MCF 10A (cell line): Measurements from ENCODE around the gene BANF1. TPM values are rescaled to one million over a fixed set of nuclear protein-coding genes. Genes with fewer than 3 reads are reported as not detected.

Source experiments
- BruUV-seq: library from RNA; stranded (reverse); fragments of 400-500 nt; replicated peaks from 2 replicates; lab custom pipeline; 2021; lab: Mats Ljungman, UMichigan
- CTCF ChIA-PET: fragments of 300-600 bp; sonication (Branson Sonifier 250); formaldehyde crosslinking; extraction: SDS; loops from one replicate; lab custom pipeline; 2021; ENCODE audit warnings: antibody characterized with exemption, inconsistent platforms; lab: Yijun Ruan, JAX
- POLR2A ChIA-PET: fragments of 300-600, 350-650 bp; sonication (Branson Sonifier 250); formaldehyde crosslinking; extraction: SDS; loops from one replicate; lab custom pipeline; 2020; ENCODE audit warnings: antibody characterized with exemption, inconsistent platforms; lab: Yijun Ruan, JAX
- DNase-seq: peaks from one replicate; pipeline ENCODE4 v3.0.0-alpha.2; 2018; ENCODE audit not compliant: unreplicated experiment
- H3K27ac Mint-ChIP-seq: one replicate; pipeline ENCODE4 v1.8.0; 2022; ENCODE audit warnings: mild to moderate bottlenecking, low read depth, mixed read lengths; ENCODE audit not compliant: unreplicated experiment
- H3K27me3 Mint-ChIP-seq: one replicate; pipeline ENCODE4 v1.8.0; 2022; ENCODE audit warnings: mixed read lengths; ENCODE audit not compliant: insufficient read depth, unreplicated experiment
- H3K36me3 Mint-ChIP-seq: one replicate; pipeline ENCODE4 v1.8.0; 2022; ENCODE audit warnings: mild to moderate bottlenecking, moderate library complexity, mixed read lengths; ENCODE audit not compliant: insufficient read depth, unreplicated experiment
- H3K4me1 Mint-ChIP-seq: one replicate; pipeline ENCODE4 v1.8.0; 2022; ENCODE audit warnings: mixed read lengths; ENCODE audit not compliant: insufficient read depth, unreplicated experiment
- H3K4me3 Mint-ChIP-seq: one replicate; pipeline ENCODE4 v1.8.0; 2022; ENCODE audit warnings: mild to moderate bottlenecking, moderate library complexity, mixed read lengths; ENCODE audit not compliant: unreplicated experiment
- H3K9me3 Mint-ChIP-seq: one replicate; pipeline ENCODE4 v1.8.0; 2022; ENCODE audit warnings: mixed read lengths; ENCODE audit not compliant: unreplicated experiment
- CTCF ChIP-seq: fragments of 200-600 bp; IDR thresholded peaks from one replicate; pipeline ENCODE4 v1.8.0; 2022; ENCODE audit warnings: antibody characterized with exemption, mild to moderate bottlenecking; ENCODE audit not compliant: unreplicated experiment
- intact Hi-C: fragments of 100-400 bp; cut with micrococcal nuclease; formaldehyde crosslinking; loops from 2 replicates; pipeline ENCODE4 v1.14.1; 2022
- total RNA-seq: library from RNA; stranded (reverse); gene quantifications from 2 replicates; pipeline ENCODE4 v1.2.3, GENCODE V29; 2022

The BANF1 gene
- total RNA-seq, 1 experiment from 2014 or later: 198 TPM

- Mint-ChIP-seq H3K4me3 (no peak overlapping the region), H3K9me3 (no peaks in the 10 kb centered on the region)
- no peak for TF ChIP-seq CTCF
These were observed 40.9 kb downstream of the BANF1 start for GRCh38 chr11:66042996-66043906.

GRCh38 chr11:66044757-66045156 is 42.5 kb downstream of the BANF1 start:
- ChIA-PET CTCF (interaction anchor here (0.6 to 3.0 kb wide), 27 partner anchors 9 to 1033 kb away, joined by 3 to 32 read pairs (median 4); partner anchors contain the start of genes BANF1, CATSPER1, CST6 and EIF1AD), POLR2A (interaction anchor here (0.6 to 1.5 kb wide), 5 partner anchors 42 to 184 kb away, joined by 3 to 6 read pairs (median 6); partner anchors contain the start of genes BANF1, EIF1AD, FOSL1 and MUS81)
- no peak for TF ChIP-seq CTCF
- H3K36me3 Mint-ChIP-seq: no peaks in the 10 kb centered on the region
- intact Hi-C loops: no loop called here
- H3K4me3 Mint-ChIP-seq: no peak overlapping the region
- BruUV-seq: no TSS peak
- no peaks in the 10 kb centered on the region for H3K9me3 Mint-ChIP-seq
- H3K27ac Mint-ChIP-seq: no peak overlapping the region
- no peak for DNase-seq
- no peaks in the 10 kb centered on the region for H3K27me3 Mint-ChIP-seq
- no peaks in the 10 kb centered on the region for H3K4me1 Mint-ChIP-seq

More at GRCh38 chr11:66042996-66043906, 40.9 kb downstream of the BANF1 start:
- ChIA-PET POLR2A (no interaction called here), CTCF (interaction anchor here (1.2 to 3.0 kb wide), 5 partner anchors 7 to 32 kb away, joined by 3 to 32 read pairs (median 5); partner anchors contain the start of genes CATSPER1 and CST6)
- Mint-ChIP-seq H3K27me3 (no peaks in the 10 kb centered on the region), H3K27ac (no peak overlapping the region), H3K4me1 (no peaks in the 10 kb centered on the region), H3K36me3 (no peaks in the 10 kb centered on the region)
- intact Hi-C loops: no loop called here
- BruUV-seq: no TSS peak
- no peak for DNase-seq

- BruUV-seq: no TSS peak
- H3K4me3 Mint-ChIP-seq: no peak overlapping the region
- intact Hi-C loops: no loop called here
- H3K27me3 Mint-ChIP-seq: no peaks in the 10 kb centered on the region
- H3K9me3 Mint-ChIP-seq: no peaks in the 10 kb centered on the region
- no peaks in the 10 kb centered on the region for H3K36me3 Mint-ChIP-seq
- no peak overlapping the region for H3K27ac Mint-ChIP-seq
- peak; percentile 78 for DNase-seq
- ChIA-PET CTCF (interaction anchor here (0.5 to 3.0 kb wide), 31 partner anchors 9 to 1724 kb away, joined by 3 to 32 read pairs (median 4); partner anchors contain the start of genes BANF1, CATSPER1, CST6 and EIF1AD), POLR2A (interaction anchor here (0.8 to 1.5 kb wide), 4 partner anchors 43 to 280 kb away, joined by 3 to 6 read pairs (median 6); partner anchors contain the start of genes BANF1, EIF1AD and MUS81)
- H3K4me1 Mint-ChIP-seq: no peaks in the 10 kb centered on the region
- peak; percentile 86 for TF ChIP-seq CTCF
These were observed 42.9 kb downstream of the BANF1 start for GRCh38 chr11:66045177-66045639.

- H3K4me3 Mint-ChIP-seq: no peak overlapping the region
- ChIA-PET POLR2A (no interaction called here), CTCF (interaction anchor here (0.6 to 1.5 kb wide), 5 partner anchors 11 to 735 kb away, joined by 3 to 5 read pairs (median 3); partner anchors contain the start of gene BANF1)
- intact Hi-C loops: no loop called here
- H3K4me1 Mint-ChIP-seq: peaks cover 5% of the 10 kb centered on the region
- TF ChIP-seq CTCF: no peak
- no peaks in the 10 kb centered on the region for H3K9me3 Mint-ChIP-seq
- H3K27me3 Mint-ChIP-seq: no peaks in the 10 kb centered on the region
- DNase-seq: no peak
- BruUV-seq: no TSS peak
- no peaks in the 10 kb centered on the region for H3K36me3 Mint-ChIP-seq
- no peak overlapping the region for H3K27ac Mint-ChIP-seq
These were observed 44.6 kb downstream of the BANF1 start for GRCh38 chr11:66046901-66047300.
